Uterus (tissue), 2 donors: ENCODE measurements around the gene PRSS37.

Experiments used
- POLR2A ChIP-seq, 2 donors: fragments of 450-650 bp; IDR thresholded peaks; one replicate each; pipeline ENCODE4 v1.6.1; 2016; ENCODE audit warnings: antibody characterized with exemption in 2 of 2, mild to moderate bottlenecking in 1 of 2, moderate library complexity in 1 of 2
- TF ChIP-seq, protein P1 (sequence below), 4 experiments: fragments of 200-600 bp in 2 of 4; fragments of 450-650 bp in 2 of 4; sonication (generic) in 2 of 4; IDR thresholded peaks; one replicate each; pipeline ENCODE4 v1.5.1; 2016 to 2019; ENCODE audit warnings: antibody characterized with exemption in 4 of 4, mild to moderate bottlenecking in 2 of 4, moderate library complexity in 1 of 4

DNA sequence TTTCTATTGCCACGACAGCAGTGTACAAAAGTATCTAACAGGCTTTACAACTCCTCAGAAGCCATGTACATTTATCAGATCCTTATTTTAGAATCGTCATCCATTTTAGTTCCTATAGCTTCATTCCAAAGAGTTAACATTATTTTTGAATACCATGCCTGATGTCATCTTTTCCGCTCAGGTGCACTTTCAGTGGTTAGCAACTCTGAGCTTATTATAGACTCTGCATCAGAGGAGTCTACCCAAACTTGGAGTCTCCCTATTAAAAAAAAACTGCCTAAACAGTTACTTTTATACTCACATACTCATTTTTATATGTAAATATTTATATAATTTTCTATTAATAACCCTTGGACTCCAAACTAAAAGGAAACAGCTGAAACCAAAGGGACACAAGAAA, 31.6 kb upstream of the PRSS37 start:
- TF ChIP-seq, protein P1, sequence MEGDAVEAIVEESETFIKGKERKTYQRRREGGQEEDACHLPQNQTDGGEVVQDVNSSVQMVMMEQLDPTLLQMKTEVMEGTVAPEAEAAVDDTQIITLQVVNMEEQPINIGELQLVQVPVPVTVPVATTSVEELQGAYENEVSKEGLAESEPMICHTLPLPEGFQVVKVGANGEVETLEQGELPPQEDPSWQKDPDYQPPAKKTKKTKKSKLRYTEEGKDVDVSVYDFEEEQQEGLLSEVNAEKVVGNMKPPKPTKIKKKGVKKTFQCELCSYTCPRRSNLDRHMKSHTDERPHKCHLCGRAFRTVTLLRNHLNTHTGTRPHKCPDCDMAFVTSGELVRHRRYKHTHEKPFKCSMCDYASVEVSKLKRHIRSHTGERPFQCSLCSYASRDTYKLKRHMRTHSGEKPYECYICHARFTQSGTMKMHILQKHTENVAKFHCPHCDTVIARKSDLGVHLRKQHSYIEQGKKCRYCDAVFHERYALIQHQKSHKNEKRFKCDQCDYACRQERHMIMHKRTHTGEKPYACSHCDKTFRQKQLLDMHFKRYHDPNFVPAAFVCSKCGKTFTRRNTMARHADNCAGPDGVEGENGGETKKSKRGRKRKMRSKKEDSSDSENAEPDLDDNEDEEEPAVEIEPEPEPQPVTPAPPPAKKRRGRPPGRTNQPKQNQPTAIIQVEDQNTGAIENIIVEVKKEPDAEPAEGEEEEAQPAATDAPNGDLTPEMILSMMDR (IDR thresholded peaks at IDR 0.05), result no peak
- no peak for TF ChIP-seq POLR2A (IDR thresholded peaks at IDR 0.05)
